ENCODE measurements around the gene KRTAP19-7. TPM values are rescaled to one million over a fixed set of nuclear protein-coding genes. Genes with fewer than 3 reads are reported as not detected.

Gene KRTAP19-7
- total RNA-seq, 1 experiment from 2014 or later = not detected

GRCh38 chr21:30579346-30579745 lies 18.2 kb upstream of the KRTAP19-7 start:
- DNase-seq (ENCODE audit: unreplicated experiment) = no peak
- H3K36me3 Mint-ChIP-seq (ENCODE audit: insufficient read depth, unreplicated experiment) = no peaks in the 10 kb centered on the region
- no peak for TF ChIP-seq CTCF (IDR thresholded peaks at IDR 0.05; ENCODE audit: unreplicated experiment)
- intact Hi-C loops (cut with micrococcal nuclease) = no loop called here
- no peak overlapping the region for H3K4me3 Mint-ChIP-seq (ENCODE audit: unreplicated experiment)
- no TSS peak for BruUV-seq (replicated peaks)
- no peaks in the 10 kb centered on the region for H3K4me1 Mint-ChIP-seq (ENCODE audit: insufficient read depth, unreplicated experiment)
- ChIA-PET POLR2A (no interaction called here), CTCF (no interaction called here)
- no peak overlapping the region for H3K27ac Mint-ChIP-seq (ENCODE audit: low read depth, unreplicated experiment)
- H3K27me3 Mint-ChIP-seq (ENCODE audit: insufficient read depth, unreplicated experiment) = peaks cover 11% of the 10 kb centered on the region
- H3K9me3 Mint-ChIP-seq (ENCODE audit: unreplicated experiment) = no peaks in the 10 kb centered on the region

- no TSS peak for BruUV-seq (replicated peaks)
These were observed 16.7 kb upstream of the KRTAP19-7 start for GRCh38 chr21:30577766-30578165.

GRCh38 chr21:30567617-30568016 lies 6.5 kb upstream of the KRTAP19-7 start:
- peaks cover 15% of the 10 kb centered on the region for H3K27me3 Mint-ChIP-seq (ENCODE audit: insufficient read depth, unreplicated experiment)
- H3K27ac Mint-ChIP-seq (ENCODE audit: low read depth, unreplicated experiment) = no peak overlapping the region
- no peak overlapping the region for H3K4me3 Mint-ChIP-seq (ENCODE audit: unreplicated experiment)
- no peaks in the 10 kb centered on the region for H3K4me1 Mint-ChIP-seq (ENCODE audit: insufficient read depth, unreplicated experiment)
- TF ChIP-seq CTCF (IDR thresholded peaks at IDR 0.05; ENCODE audit: unreplicated experiment) = no peak
- no peak for DNase-seq (ENCODE audit: unreplicated experiment)
- ChIA-PET POLR2A (interaction anchor here (0.6 kb wide), 1 partner anchor 14 kb away, joined by 3 read pairs; no protein-coding TSS in a partner anchor), CTCF (no interaction called here)
- no TSS peak for BruUV-seq (replicated peaks)
- intact Hi-C loops (cut with micrococcal nuclease) = no loop called here
- H3K36me3 Mint-ChIP-seq (ENCODE audit: insufficient read depth, unreplicated experiment) = no peaks in the 10 kb centered on the region
- H3K9me3 Mint-ChIP-seq (ENCODE audit: unreplicated experiment) = peaks cover 10% of the 10 kb centered on the region

More at GRCh38 chr21:30577766-30578165, 16.7 kb upstream of the KRTAP19-7 start:
- H3K4me1 Mint-ChIP-seq (ENCODE audit: insufficient read depth, unreplicated experiment) = no peaks in the 10 kb centered on the region
- no peak for DNase-seq (ENCODE audit: unreplicated experiment)
- POLR2A ChIA-PET = no interaction called here
- H3K4me3 Mint-ChIP-seq (ENCODE audit: unreplicated experiment) = no peak overlapping the region
- no peaks in the 10 kb centered on the region for H3K9me3 Mint-ChIP-seq (ENCODE audit: unreplicated experiment)
- CTCF ChIA-PET = no interaction called here
- no peaks in the 10 kb centered on the region for H3K36me3 Mint-ChIP-seq (ENCODE audit: insufficient read depth, unreplicated experiment)
- intact Hi-C loops (cut with micrococcal nuclease) = no loop called here
- no peak overlapping the region for H3K27ac Mint-ChIP-seq (ENCODE audit: low read depth, unreplicated experiment)
- no peaks in the 10 kb centered on the region for H3K27me3 Mint-ChIP-seq (ENCODE audit: insufficient read depth, unreplicated experiment)
- TF ChIP-seq CTCF (IDR thresholded peaks at IDR 0.05; ENCODE audit: unreplicated experiment) = no peak

- Mint-ChIP-seq H3K36me3 (ENCODE audit: insufficient read depth, unreplicated experiment) (no peaks in the 10 kb centered on the region), H3K4me1 (ENCODE audit: insufficient read depth, unreplicated experiment) (no peaks in the 10 kb centered on the region), H3K4me3 (ENCODE audit: unreplicated experiment) (no peak overlapping the region), H3K27ac (ENCODE audit: low read depth, unreplicated experiment) (no peak overlapping the region), H3K9me3 (ENCODE audit: unreplicated experiment) (no peaks in the 10 kb centered on the region), H3K27me3 (ENCODE audit: insufficient read depth, unreplicated experiment) (no peaks in the 10 kb centered on the region)
- intact Hi-C loops (cut with micrococcal nuclease) = no loop called here
- ChIA-PET POLR2A (no interaction called here), CTCF (interaction anchor here (0.6 kb wide), 1 partner anchor 33 kb away, joined by 3 read pairs; no protein-coding TSS in a partner anchor)
- BruUV-seq (replicated peaks) = no TSS peak
- no peak for TF ChIP-seq CTCF (IDR thresholded peaks at IDR 0.05; ENCODE audit: unreplicated experiment)
- DNase-seq (ENCODE audit: unreplicated experiment) = no peak
These were observed 2.5 kb upstream of the KRTAP19-7 start for GRCh38 chr21:30563630-30564029.

Measured in MCF 10A (cell line).